GM19397 (cell line): ENCODE measurements around the gene FAM50B.

Experiments
- ATAC-seq: cut with Tn5 transposase; IDR thresholded peaks from one replicate; pipeline ENCODE4 v1.9.1; 2021; ENCODE audit warnings: mild to moderate bottlenecking, moderate library complexity; ENCODE audit not compliant: unreplicated experiment

Gene FAM50B

DNA sequence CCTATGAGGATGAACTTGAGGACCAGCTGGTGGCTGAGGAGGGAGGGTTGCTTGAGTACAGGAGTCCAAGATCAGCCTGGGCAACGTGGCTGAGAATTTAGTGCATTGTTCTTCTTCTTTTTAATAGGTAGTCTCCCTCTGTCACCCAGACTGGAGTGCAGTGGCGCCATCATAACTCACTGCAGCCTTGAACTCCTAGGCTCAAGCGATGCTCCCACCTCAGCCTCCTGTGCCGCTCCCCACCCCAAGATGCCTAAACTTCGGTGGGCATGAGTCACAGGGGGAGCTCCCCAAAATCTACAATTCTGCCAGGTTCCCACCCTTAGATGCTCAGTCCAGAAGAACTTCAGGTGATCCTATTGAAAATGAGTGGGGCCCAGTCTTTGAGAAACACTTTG lies 21.4 kb downstream of the FAM50B start:
- ATAC-seq = no peak

- no peak for ATAC-seq
Measured at GRCh38 chr6:3871515-3871914, 22.3 kb downstream of the FAM50B start.

DNA sequence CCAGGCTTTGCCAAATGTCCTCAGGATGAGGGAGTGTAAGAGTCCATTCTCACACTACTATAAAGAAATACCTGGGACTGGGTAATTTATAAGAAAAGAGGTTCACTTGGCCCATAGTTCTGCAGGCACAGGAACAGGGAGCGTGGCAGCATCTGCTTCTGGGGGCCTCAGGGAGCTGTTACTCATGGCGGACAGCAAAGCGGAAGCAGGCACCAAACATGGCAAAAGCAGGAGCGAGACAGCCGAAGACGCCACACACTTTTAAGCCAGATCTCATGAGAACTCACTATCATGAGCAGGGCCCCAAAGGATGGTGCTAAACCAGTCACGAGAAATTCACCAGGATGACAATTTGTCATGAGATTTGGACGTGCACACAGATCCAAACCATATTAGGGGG lies 22.8 kb downstream of the FAM50B start:
- no peak for ATAC-seq

DNA sequence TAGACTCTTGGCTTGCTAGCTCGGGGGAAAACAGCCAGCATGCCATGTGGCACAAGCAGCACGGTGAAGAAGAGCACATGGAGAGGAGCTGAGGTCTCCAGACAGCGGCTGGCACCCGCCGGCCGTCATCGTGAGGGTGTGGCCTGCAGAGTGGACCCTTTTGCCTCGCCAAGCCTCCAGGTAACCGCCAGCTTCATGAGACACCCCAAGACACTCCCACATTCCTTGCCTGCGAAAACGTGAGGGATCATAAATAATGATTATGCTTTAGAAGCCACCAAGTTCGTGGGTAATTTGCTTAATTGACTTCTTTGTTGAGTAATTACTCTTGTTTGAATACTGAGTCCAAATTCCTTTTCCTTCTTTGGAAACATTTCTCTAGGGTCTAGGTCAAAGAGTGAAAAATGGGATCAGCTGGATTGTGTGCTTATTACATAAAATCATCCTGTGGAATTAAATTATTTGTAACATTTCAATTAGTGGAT lies 23.2 kb downstream of the FAM50B start:
- no peak for ATAC-seq

- ATAC-seq = no peak
Measured at GRCh38 chr6:3873051-3873450, 23.9 kb downstream of the FAM50B start.

- ATAC-seq = no peak
Measured at GRCh38 chr6:3874069-3874468, 24.9 kb downstream of the FAM50B start.

DNA sequence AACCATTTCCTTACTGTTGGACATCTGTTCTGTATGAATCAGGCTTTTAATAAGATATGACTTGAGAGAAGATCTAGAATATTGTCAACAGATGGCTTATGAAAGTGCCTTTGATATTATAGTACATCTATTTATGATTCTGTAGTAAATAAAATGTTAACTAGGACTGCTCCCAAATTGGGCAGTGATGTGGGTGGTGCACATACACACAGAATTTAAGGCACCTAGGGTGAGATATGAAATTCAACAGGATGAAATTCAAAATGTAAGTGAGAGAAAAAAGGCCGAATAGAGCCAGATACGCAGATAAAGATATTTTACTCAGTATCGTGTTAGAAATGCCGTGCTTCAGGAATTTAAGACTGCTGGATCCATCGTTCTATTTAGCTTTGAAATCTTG lies 26.3 kb downstream of the FAM50B start:
- no peak for ATAC-seq

DNA sequence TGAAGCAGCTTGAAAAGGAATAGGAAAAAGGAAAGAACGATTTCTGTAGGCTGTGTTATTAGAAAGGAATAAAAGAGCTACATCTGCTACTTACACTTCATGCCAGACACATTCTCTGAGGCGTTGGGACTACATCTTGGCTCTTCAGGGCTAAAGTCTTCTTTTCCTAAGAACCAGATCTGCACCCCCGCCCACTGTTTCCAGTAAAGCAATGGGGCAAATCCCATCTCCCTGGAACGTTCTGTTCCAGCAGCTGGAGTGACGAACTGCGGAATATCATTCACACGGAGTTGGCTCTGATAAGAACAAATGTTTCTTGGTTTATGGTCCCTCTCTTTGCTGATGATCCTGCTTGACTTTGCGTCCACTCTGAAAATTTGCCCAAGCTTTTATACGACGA lies 26.9 kb downstream of the FAM50B start:
- no peak for ATAC-seq

- no peak for ATAC-seq
Measured at GRCh38 chr6:3876866-3877265, 27.7 kb downstream of the FAM50B start.

- ATAC-seq = no peak
Measured at GRCh38 chr6:3878048-3878666, 29.0 kb downstream of the FAM50B start.

- no peak for ATAC-seq
Measured at GRCh38 chr6:3879194-3879952, 30.2 kb downstream of the FAM50B start.

GRCh38 chr6:3881711-3882421 lies 32.7 kb downstream of the FAM50B start:
- no peak for ATAC-seq

DNA sequence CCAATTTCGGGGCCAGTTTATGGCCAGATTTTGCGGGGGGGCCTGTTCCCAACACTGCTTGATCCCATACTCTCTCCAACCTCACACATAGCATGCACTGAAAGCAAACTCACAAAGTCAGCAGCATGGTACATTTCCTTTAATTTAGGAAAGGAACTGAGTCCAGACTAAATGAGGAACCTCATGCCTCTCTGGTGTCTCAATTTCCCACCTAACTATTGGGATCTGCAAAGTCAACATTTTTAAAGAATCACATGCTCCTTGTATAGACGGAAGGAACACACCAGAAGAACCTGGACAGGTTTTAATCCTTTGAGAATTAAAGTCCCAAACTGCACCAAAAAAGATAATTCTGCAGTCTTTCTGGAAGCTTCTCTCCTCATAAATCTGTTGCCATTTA lies 33.3 kb downstream of the FAM50B start:
- ATAC-seq = no peak

DNA sequence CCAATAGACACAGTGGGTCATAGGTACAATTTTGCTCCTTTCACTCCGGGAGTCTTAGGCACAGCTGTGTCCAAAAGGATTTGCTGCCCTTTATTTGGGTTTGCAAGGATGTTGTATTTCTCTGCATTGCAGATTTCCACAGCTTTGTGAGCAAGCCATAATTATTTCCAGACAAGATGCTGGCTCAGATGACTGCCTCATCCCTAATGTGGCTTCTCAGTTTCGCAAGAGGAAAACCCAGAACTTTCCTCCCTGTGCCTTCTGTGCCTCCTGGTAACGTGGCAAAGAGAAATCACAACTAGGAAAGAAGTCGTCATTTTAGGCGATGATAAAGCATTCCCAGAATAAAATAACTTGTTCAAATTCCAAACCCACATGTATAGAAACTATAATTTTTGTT lies 33.7 kb downstream of the FAM50B start:
- ATAC-seq = no peak

- no peak for ATAC-seq
Measured at GRCh38 chr6:3884007-3884745, 35.0 kb downstream of the FAM50B start.

- ATAC-seq = no peak
Measured at GRCh38 chr6:3885262-3886036, 36.3 kb downstream of the FAM50B start.

GRCh38 chr6:3887150-3887700 lies 38.1 kb downstream of the FAM50B start:
- ATAC-seq = no peak

DNA sequence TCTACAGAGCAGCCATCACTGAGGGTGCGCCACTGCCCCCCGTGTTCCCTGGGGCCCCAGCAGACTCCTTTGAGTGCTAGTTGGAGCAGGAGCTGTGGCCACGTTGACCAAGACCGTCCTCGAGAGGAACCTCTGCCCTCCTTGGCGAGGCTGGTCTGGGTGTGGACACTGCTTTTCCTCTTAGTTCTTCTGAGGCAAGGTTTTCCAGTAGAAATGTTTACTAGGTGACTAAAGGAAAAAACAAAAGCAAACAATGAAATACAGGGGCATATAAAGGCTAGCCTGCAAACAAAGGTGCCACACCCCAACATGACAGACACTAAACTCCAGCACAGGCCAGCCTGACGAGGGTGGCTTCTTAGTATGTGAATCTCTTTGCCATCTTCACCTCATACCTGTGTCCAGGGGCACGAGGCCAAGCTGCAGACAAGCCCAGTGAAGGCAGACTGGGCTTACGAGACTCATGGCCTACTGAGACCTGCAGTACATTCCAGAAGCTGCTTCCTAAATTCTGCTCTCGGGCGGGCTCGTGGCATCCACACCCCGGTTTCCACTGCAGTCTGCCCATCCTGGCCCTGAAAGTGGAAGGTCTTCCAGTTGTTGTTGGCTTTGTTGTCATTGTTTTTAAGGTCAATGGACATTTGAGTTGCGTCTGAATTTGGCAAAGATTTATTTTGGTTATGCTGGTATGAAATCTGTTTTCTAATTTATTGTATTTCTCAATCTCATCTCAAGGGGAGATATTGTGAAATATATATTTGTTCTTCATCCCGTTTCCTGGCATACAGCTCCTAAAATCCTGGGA lies 39.2 kb downstream of the FAM50B start:
- ATAC-seq = no peak

- ATAC-seq = no peak
Measured at GRCh38 chr6:3890047-3890446, 40.9 kb downstream of the FAM50B start.
